Ascending aorta (tissue), 2 donors: Measurements from ENCODE around the gene CERK. TPM values are rescaled to one million over a fixed set of nuclear protein-coding genes. Genes with fewer than 3 reads are reported as not detected.

ENCODE experiments used
- DNase-seq, 2 donors: peaks; one replicate each; pipeline ENCODE4 v3.0.0-alpha.2; 2019; ENCODE audit warnings: low spot score in 2 of 2
- H3K27ac ChIP-seq, 2 donors: fragments of 200-600 bp; sonication (generic); one replicate each; pipeline ENCODE4 v1.5.1; 2016 to 2017; ENCODE audit warnings: mild to moderate bottlenecking in 1 of 2
- H3K27me3 ChIP-seq: fragments of 200-600 bp; sonication (generic); one replicate; pipeline ENCODE4 v1.5.1; 2017
- H3K36me3 ChIP-seq, 2 donors: fragments of 200-600 bp; sonication (generic); one replicate each; pipeline ENCODE4 v1.5.1; 2016
- H3K4me1 ChIP-seq, 2 donors: fragments of 200-600 bp; sonication (generic); one replicate each; pipeline ENCODE4 v1.5.1; 2016 to 2017; ENCODE audit warnings: mild to moderate bottlenecking in 1 of 2
- H3K4me3 ChIP-seq, 2 donors: fragments of 200-600 bp; sonication (generic); one replicate each; pipeline ENCODE4 v1.5.1; 2016 to 2017; ENCODE audit warnings: mild to moderate bottlenecking in 1 of 2
- H3K9me3 ChIP-seq, 2 donors: fragments of 200-600 bp; sonication (generic); one replicate each; pipeline ENCODE4 v1.5.1; 2016
- CTCF ChIP-seq, 3 experiments: fragments of 200-600 bp in 2 of 3; fragments of 450-650 bp in 1 of 3; sonication (generic) in 2 of 3; IDR thresholded peaks; one replicate each; pipeline ENCODE4 v1.5.1; 2016 to 2019; ENCODE audit warnings: antibody characterized with exemption in 3 of 3, mild to moderate bottlenecking in 1 of 3, moderate library complexity in 1 of 3
- intact Hi-C: fragments of 100-400 bp; cut with DNase I; formaldehyde crosslinking; loops from one replicate; pipeline ENCODE4 v1.15.1; 2023
- total RNA-seq: library from RNA; depleted of rRNA; stranded (reverse); fragments of >200 nt; gene quantifications from one replicate; pipeline ENCODE4 v1.1.0, GENCODE V29; 2016

Gene CERK
- total RNA-seq, 1 donor from 2014 or later: 27.5 TPM

GRCh38 chr22:46732513-46732912 is 5.5 kb downstream of the CERK start:
- Histone ChIP-seq H3K36me3 (peaks cover 0 to 7% of the 10 kb centered on the region in 2 donors), H3K9me3 (no peaks in the 10 kb centered on the region), H3K4me1 (peaks cover 0 to 25% of the 10 kb centered on the region in 2 donors), H3K27me3 (no peaks in the 10 kb centered on the region), H3K4me3 (no peak overlapping the region), H3K27ac (no peak overlapping the region)
- no peak for DNase-seq
- intact Hi-C loops: no loop called here
- TF ChIP-seq CTCF (IDR thresholded peaks at IDR 0.05): no peak

- DNase-seq: no peak
- TF ChIP-seq CTCF (IDR thresholded peaks at IDR 0.05): no peak
- Histone ChIP-seq H3K9me3 (no peaks in the 10 kb centered on the region), H3K27me3 (no peaks in the 10 kb centered on the region), H3K4me1 (peaks cover 0 to 25% of the 10 kb centered on the region in 2 donors), H3K36me3 (peaks cover 0 to 7% of the 10 kb centered on the region in 2 donors), H3K27ac (no peak overlapping the region), H3K4me3 (no peak overlapping the region)
- intact Hi-C loops: no loop called here
Observed at GRCh38 chr22:46732041-46732379, 6.0 kb downstream of the CERK start.

- Histone ChIP-seq H3K27me3 (no peaks in the 10 kb centered on the region), H3K27ac (peak overlapping the region in 1 of 2 donors; percentile 16), H3K36me3 (peaks cover 0 to 7% of the 10 kb centered on the region in 2 donors), H3K4me1 (peaks cover 0 to 20% of the 10 kb centered on the region in 2 donors), H3K9me3 (no peaks in the 10 kb centered on the region), H3K4me3 (no peak overlapping the region)
- intact Hi-C loops: no loop called here
- TF ChIP-seq CTCF (IDR thresholded peaks at IDR 0.05): no peak
- DNase-seq: no peak
Observed at GRCh38 chr22:46731246-46732040, 6.6 kb downstream of the CERK start.

GRCh38 chr22:46730568-46731245 is 7.3 kb downstream of the CERK start:
- no peak for DNase-seq
- intact Hi-C loops: no loop called here
- Histone ChIP-seq H3K4me1 (peaks cover 0 to 12% of the 10 kb centered on the region in 2 donors), H3K9me3 (no peaks in the 10 kb centered on the region), H3K27ac (peak overlapping the region in 1 of 2 donors; percentile 16), H3K4me3 (no peak overlapping the region), H3K36me3 (peaks cover under 1 to 7% of the 10 kb centered on the region in 2 donors), H3K27me3 (no peaks in the 10 kb centered on the region)
- TF ChIP-seq CTCF (IDR thresholded peaks at IDR 0.05): no peak

GRCh38 chr22:46728470-46728869 is 9.6 kb downstream of the CERK start:
- Histone ChIP-seq H3K4me1 (no peaks in the 10 kb centered on the region), H3K27ac (no peak overlapping the region), H3K4me3 (no peak overlapping the region), H3K27me3 (no peaks in the 10 kb centered on the region), H3K36me3 (peaks cover 6 to 7% of the 10 kb centered on the region in 2 donors), H3K9me3 (no peaks in the 10 kb centered on the region)
- no peak for DNase-seq
- intact Hi-C loops: no loop called here
- TF ChIP-seq CTCF (IDR thresholded peaks at IDR 0.05): no peak
